NB4 (cell line): ENCODE data around the gene SPATA46.

ENCODE experiments used
- CTCF ChIP-seq: IDR thresholded peaks from one replicate; pipeline ENCODE4 v1.5.1; 2012; ENCODE audit warnings: low read depth, low read length
- MAX ChIP-seq: IDR thresholded peaks from 2 replicates; pipeline ENCODE4 v1.6.1; 2011; ENCODE audit warnings: low read depth, low read length
- MYC ChIP-seq: IDR thresholded peaks from 2 replicates; pipeline ENCODE4 v1.6.1; 2011; ENCODE audit warnings: low read depth, low read length
- POLR2A ChIP-seq: IDR thresholded peaks from 2 replicates; pipeline ENCODE4 v1.6.1; 2011; ENCODE audit warnings: mild to moderate bottlenecking; ENCODE audit not compliant: insufficient read length; ENCODE audit errors: extremely low read depth

GRCh38 chr1:162383516-162383915 lies 6.9 kb upstream of the SPATA46 start:
- TF ChIP-seq CTCF = no peak
- TF ChIP-seq MYC = no peak
- TF ChIP-seq POLR2A = no peak
- no peak for TF ChIP-seq MAX
